ENCODE results near the gene PCDH9.

Gene PCDH9

GRCh38 chr13:66338542-66338941 lies 891.6 kb downstream of the PCDH9 start:
- no peak overlapping the region for H3K4me3 ChIP-seq (ENCODE audit: low read depth, low read length)
- TF ChIP-seq, protein P1, sequence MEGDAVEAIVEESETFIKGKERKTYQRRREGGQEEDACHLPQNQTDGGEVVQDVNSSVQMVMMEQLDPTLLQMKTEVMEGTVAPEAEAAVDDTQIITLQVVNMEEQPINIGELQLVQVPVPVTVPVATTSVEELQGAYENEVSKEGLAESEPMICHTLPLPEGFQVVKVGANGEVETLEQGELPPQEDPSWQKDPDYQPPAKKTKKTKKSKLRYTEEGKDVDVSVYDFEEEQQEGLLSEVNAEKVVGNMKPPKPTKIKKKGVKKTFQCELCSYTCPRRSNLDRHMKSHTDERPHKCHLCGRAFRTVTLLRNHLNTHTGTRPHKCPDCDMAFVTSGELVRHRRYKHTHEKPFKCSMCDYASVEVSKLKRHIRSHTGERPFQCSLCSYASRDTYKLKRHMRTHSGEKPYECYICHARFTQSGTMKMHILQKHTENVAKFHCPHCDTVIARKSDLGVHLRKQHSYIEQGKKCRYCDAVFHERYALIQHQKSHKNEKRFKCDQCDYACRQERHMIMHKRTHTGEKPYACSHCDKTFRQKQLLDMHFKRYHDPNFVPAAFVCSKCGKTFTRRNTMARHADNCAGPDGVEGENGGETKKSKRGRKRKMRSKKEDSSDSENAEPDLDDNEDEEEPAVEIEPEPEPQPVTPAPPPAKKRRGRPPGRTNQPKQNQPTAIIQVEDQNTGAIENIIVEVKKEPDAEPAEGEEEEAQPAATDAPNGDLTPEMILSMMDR (IDR thresholded peaks at IDR 0.05; ENCODE audit: low read depth, low read length) = no peak
- no peak for DNase-seq (ENCODE audit: low read depth, low spot score)
- in situ Hi-C loops (cut with HindIII; ENCODE audit: low sequenced_read_pairs) = no loop called here

GRCh38 chr13:66335626-66336025 lies 894.5 kb downstream of the PCDH9 start:
- in situ Hi-C loops (cut with HindIII; ENCODE audit: low sequenced_read_pairs) = no loop called here
- H3K4me3 ChIP-seq (ENCODE audit: low read depth, low read length) = no peak overlapping the region
- no peak for DNase-seq (ENCODE audit: low read depth, low spot score)
- TF ChIP-seq, protein P1 (IDR thresholded peaks at IDR 0.05; ENCODE audit: low read depth, low read length) = no peak

- in situ Hi-C loops (cut with HindIII; ENCODE audit: low sequenced_read_pairs) = no loop called here
- TF ChIP-seq, protein P1 (IDR thresholded peaks at IDR 0.05; ENCODE audit: low read depth, low read length) = no peak
- H3K4me3 ChIP-seq (ENCODE audit: low read depth, low read length) = no peak overlapping the region
- DNase-seq (ENCODE audit: low read depth, low spot score) = peak; percentile 35
Observed at GRCh38 chr13:66329988-66330451, 900.1 kb downstream of the PCDH9 start.

DNA sequence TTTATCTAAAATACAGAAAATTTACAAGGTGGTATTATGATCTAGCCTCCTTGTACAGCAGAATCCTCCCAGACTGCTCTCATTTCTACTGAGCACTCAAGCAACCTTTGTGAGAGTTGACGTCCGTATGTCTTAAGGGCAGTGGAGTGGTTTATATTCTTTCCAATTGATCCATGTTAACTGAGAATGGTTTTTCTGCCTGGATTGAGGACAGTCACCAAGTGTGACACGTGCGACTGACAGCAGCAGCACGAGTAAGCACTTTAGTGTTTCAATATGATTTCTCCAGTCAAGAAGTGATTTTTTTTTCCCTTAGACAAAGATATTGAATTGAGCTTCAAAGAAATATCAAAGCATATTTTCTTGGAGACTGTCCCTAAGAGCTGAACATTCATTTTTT lies 901.7 kb downstream of the PCDH9 start:
- in situ Hi-C loops (cut with HindIII; ENCODE audit: low sequenced_read_pairs) = no loop called here

DNA sequence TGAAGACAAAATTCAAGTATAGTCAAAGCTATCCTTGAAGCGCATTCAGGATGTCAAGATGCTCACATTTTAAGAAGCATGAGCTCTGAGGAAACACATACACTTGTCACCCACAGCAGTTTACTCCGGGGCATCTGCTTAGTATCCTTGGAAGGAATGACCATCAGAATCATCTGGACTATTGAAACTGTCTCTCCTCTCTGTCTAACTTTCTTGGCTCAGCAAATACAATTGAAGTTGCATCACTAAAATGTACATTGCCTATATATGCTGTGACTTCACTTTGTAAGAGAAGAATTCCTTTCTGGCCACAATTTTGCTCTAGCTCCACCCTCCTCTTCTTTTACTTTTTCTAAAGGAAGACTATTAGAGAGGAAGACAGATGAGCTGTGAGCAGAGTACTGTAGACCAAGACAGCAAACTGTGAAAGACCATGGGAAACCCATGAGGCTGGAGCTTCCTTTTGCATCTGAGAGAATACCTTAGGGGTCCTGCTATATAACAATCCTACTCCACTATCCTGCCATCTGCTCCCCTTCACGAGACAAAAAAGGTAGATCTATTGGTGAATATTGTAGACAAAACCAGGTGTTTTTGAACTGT lies 906.3 kb downstream of the PCDH9 start:
- in situ Hi-C loops (cut with HindIII; ENCODE audit: low sequenced_read_pairs) = no loop called here
- no peak for DNase-seq (ENCODE audit: low read depth, low spot score)
- TF ChIP-seq, protein P1 (IDR thresholded peaks at IDR 0.05; ENCODE audit: low read depth, low read length) = no peak
- no peak overlapping the region for H3K4me3 ChIP-seq (ENCODE audit: low read depth, low read length)

More for the DNA sequence above, 901.7 kb downstream of the PCDH9 start:
- TF ChIP-seq, protein P1 (IDR thresholded peaks at IDR 0.05; ENCODE audit: low read depth, low read length) = no peak
- DNase-seq (ENCODE audit: low read depth, low spot score) = no peak
- no peak overlapping the region for H3K4me3 ChIP-seq (ENCODE audit: low read depth, low read length)

DNA sequence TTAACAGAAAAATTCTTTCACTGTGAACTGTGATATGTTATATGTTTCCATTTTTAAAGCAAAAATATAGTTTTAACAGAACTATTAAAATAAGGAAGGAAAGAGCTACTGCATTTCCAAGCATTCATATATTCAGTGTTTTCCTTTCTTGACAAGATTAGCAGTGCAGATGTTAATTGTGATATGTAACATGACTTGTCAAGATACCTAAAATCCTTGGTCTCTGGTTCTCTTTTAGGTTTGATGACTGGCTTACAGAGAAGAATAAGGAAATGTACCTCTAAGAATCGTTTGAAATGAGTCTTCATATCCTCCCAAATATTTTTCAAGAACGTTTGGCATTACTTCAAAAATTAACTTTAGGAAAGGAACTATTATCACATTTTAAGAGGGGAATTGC lies 907.2 kb downstream of the PCDH9 start:
- in situ Hi-C loops (cut with HindIII; ENCODE audit: low sequenced_read_pairs) = no loop called here
- H3K4me3 ChIP-seq (ENCODE audit: low read depth, low read length) = no peak overlapping the region
- DNase-seq (ENCODE audit: low read depth, low spot score) = no peak
- TF ChIP-seq, protein P1 (IDR thresholded peaks at IDR 0.05; ENCODE audit: low read depth, low read length) = no peak

Measured in astrocyte of the spinal cord (primary cell).